A549 (cell line): ENCODE data around the gene ZGPAT.

ENCODE experiments used
- BHLHE40 ChIP-seq: IDR thresholded peaks from 2 replicates; pipeline ENCODE4 v1.6.1; 2012; ENCODE audit warnings: low read depth, low read length, inconsistent platforms
- CEBPB ChIP-seq, 2 experiments: fragments of >200 bp in 1 of 2; sonication (Bioruptor Twin) in 1 of 2; formaldehyde crosslinking in 1 of 2; IDR thresholded peaks; 2 replicates each; pipeline ENCODE4 v1.6.1; 2012 to 2016
- ESRRA ChIP-seq: fragments of 150-350 bp; IDR thresholded peaks from 2 replicates; pipeline ENCODE4 v1.6.1; 2014; ENCODE audit warnings: mild to moderate bottlenecking, low read length, borderline replicate concordance
- TF ChIP-seq, protein P1 (sequence below): IDR thresholded peaks from 2 replicates; pipeline ENCODE4 v1.6.1; 2012
- TF ChIP-seq, protein P2 (sequence below): fragments of >200 bp; sonication (Bioruptor Twin); formaldehyde crosslinking; IDR thresholded peaks from 3 replicates; pipeline ENCODE4 v1.5.1; 2016
- TF ChIP-seq, protein P3 (sequence below): fragments of 150-350 bp; IDR thresholded peaks from 2 replicates; pipeline ENCODE4 v1.6.1; 2014; ENCODE audit warnings: low read depth, mild to moderate bottlenecking, low read length

DNA sequence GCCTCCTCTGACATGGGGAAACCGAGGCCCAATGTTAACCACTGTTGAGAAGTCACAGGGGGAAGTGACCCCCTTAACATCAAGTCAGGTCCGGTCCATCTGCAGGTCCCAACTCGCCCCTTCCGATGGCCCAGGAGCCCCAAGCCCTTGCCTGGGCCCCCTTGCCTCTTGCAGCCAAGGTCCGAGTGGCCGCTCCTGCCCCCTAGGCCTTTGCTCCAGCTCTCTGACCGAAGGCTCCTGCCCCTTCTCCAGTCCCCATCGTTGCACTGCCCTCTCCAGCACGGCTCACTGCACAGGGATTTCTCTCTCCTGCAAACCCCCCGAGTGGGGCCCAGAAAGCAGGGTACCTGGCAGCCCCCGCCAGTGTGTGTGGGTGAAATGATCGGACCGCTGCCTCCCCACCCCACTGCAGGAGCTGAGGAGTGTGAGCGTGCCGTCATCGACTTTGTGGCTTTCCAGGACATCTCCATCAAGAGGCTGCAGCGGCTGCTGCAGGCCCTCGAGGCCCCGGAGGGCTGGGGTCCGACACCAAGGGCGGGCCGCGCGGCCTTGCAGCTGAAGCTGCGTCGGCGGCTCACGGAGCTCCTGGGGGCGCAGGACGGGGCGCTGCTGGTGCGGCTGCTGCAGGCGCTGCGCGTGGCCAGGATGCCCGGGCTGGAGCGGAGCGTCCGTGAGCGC, 9.8 kb upstream of the ZGPAT start:
- TF ChIP-seq BHLHE40: no peak
- TF ChIP-seq, protein P1, sequence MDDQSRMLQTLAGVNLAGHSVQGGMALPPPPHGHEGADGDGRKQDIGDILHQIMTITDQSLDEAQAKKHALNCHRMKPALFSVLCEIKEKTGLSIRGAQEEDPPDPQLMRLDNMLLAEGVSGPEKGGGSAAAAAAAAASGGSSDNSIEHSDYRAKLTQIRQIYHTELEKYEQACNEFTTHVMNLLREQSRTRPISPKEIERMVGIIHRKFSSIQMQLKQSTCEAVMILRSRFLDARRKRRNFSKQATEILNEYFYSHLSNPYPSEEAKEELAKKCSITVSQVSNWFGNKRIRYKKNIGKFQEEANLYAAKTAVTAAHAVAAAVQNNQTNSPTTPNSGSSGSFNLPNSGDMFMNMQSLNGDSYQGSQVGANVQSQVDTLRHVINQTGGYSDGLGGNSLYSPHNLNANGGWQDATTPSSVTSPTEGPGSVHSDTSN: no peak
- TF ChIP-seq, protein P2, sequence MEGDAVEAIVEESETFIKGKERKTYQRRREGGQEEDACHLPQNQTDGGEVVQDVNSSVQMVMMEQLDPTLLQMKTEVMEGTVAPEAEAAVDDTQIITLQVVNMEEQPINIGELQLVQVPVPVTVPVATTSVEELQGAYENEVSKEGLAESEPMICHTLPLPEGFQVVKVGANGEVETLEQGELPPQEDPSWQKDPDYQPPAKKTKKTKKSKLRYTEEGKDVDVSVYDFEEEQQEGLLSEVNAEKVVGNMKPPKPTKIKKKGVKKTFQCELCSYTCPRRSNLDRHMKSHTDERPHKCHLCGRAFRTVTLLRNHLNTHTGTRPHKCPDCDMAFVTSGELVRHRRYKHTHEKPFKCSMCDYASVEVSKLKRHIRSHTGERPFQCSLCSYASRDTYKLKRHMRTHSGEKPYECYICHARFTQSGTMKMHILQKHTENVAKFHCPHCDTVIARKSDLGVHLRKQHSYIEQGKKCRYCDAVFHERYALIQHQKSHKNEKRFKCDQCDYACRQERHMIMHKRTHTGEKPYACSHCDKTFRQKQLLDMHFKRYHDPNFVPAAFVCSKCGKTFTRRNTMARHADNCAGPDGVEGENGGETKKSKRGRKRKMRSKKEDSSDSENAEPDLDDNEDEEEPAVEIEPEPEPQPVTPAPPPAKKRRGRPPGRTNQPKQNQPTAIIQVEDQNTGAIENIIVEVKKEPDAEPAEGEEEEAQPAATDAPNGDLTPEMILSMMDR: no peak
- TF ChIP-seq CEBPB (IDR thresholded peaks at IDR 0.05): no peak
- TF ChIP-seq ESRRA: no peak
- TF ChIP-seq, protein P3, sequence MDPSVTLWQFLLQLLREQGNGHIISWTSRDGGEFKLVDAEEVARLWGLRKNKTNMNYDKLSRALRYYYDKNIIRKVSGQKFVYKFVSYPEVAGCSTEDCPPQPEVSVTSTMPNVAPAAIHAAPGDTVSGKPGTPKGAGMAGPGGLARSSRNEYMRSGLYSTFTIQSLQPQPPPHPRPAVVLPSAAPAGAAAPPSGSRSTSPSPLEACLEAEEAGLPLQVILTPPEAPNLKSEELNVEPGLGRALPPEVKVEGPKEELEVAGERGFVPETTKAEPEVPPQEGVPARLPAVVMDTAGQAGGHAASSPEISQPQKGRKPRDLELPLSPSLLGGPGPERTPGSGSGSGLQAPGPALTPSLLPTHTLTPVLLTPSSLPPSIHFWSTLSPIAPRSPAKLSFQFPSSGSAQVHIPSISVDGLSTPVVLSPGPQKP: no peak
